HG03095 (cell line): ENCODE results near the gene PRR16.
"Not testable (repeated sequence)": the region's sequence is repeated elsewhere in the genome, so short reads cannot be mapped to it uniquely, and the experiment has no call there.

ENCODE experiments used
- ATAC-seq: cut with Tn5 transposase; IDR thresholded peaks from one replicate; pipeline ENCODE4 v1.9.1; 2021; ENCODE audit warnings: moderate library complexity; ENCODE audit not compliant: unreplicated experiment

The PRR16 gene

DNA sequence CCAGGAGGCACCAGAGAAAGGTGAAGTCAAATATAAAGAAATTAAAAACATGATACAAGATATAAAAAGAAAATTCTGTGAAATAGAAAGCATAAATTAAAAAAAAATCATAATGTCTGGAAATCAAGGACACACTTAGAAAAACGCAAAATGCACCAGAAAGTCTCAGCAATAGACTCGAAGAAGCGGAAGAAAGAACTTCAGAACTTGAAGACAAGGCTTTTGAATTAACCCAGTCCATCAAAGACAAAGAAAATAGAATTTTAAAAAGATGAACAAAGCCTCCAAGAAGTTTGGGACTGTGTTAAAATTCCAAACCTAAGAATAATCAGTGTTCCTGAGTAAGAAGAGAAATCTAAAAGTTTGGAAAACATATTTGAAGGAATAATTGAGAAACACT is 168.3 kb downstream of the PRR16 start:
- no peak for ATAC-seq

DNA sequence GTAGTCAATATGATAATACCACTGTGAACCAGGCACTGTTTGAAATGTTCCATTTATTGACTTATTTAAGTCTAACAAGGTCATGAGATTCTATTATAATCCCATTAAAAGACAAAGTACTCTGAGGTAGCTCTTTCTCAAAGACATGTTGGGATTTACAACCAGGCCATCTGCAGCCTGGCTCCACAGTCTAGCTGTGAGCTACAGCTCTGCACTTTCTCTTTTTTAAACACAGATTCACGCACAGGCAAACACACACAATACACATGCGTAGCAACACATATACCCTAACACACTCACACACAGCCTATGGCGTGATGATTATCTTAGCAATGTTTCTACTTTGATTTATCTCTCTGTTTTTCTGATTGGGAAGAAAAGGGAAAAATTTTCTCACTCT is 174.3 kb downstream of the PRR16 start:
- ATAC-seq: no peak

DNA sequence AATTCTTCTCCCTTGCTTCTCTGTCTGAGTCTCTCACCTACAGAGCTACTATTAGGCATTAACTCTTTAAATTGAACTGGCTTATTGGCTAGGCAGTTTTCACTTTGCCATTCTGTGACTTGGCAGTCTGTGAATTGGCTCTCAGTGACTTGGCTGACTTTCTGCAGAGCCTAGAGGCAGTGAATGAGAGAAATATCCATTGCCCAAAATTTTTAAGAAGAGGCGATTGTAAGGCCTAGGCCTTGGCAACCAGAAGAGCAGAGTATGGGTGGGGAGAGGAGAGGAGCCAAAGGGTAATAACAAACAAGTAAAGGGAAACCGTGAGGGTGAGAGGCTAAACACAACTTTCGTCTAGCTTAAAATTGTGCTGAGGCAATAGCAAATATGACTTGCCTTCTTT is 176.7 kb downstream of the PRR16 start:
- ATAC-seq: no peak

DNA sequence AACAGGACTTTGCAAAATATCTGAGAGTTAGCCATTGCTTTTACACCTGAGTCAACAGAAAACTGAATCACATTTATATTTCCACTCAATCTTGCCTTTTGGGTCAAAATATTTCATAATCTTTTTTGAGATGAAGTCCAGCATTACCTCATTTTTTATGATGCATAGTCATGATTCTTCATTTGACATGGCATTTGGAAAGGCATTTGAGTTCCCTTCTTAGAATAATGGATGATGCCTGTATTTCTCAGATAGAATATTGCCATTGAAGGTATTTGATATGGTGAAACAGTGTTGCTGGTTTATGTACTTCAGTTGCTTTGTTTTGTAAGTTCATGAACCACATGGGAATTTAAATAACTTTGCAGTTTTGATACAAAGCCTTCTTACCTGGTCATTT is 180.4 kb downstream of the PRR16 start:
- ATAC-seq: no peak

DNA sequence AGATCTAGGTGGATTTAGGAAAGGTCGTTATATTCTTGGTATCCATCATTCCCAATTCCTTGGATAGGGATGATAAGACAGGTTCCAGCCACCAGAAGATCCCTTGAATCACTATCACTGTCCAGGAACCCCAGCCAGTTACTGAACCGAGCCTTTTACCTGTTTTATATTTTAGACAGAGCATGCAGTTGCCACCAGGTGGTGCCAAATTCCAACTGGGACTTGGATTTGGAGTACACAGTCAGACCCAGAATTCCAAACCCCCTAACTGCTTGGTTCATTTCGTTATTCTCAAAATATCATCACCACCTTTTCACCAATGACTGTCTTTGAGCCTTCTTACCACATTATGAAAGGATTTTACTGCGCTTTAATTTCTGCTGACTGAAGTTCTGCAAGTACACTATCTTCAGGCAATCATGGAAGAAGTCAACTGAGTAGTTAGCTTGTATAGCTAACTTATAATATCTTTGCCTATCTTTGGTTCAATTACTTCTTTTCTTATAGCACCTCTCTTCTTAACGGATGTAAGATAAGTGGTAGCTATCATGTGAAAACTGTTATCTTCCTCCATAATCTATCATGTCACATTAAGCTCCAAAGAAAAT is 191.8 kb downstream of the PRR16 start:
- ATAC-seq: peak; percentile 79

DNA sequence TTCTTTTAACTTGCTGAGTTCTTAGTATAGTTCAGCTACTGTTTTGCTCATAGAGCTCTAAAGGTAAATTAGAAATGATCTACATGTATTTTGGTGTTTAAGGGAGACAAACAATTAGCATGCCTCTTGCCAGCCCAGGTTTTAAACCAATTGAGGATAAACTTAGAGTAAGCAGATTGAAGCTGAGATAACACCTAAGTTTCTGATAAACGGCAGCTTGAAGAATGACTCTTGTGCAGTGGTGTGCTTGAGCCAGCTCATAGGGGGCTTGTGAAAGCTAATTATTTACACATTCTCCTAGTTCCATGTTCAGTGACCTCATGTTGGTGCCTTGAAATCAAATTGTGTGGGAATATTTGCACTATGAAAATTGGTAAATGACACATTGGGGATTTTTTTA is 193.0 kb downstream of the PRR16 start:
- ATAC-seq: no peak

DNA sequence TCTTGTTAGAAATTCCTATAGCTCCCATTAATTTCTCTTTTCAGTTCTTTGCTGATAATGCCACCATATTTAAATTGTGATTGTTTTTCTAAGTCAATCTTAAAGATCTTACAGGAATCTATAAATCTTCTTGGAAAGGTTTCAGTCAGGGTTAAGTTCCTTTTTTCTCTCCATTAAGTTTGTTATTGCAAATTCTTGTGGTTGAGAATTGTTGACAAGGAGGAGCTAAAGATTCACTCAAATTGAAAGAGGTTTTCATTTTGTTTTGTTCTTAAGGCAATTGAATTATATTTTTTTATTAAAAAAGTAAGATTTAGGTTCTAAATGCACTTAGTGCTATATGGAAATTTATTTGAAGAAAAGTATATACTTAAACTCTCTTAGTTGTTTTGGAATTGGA is 213.4 kb downstream of the PRR16 start:
- no peak for ATAC-seq

DNA sequence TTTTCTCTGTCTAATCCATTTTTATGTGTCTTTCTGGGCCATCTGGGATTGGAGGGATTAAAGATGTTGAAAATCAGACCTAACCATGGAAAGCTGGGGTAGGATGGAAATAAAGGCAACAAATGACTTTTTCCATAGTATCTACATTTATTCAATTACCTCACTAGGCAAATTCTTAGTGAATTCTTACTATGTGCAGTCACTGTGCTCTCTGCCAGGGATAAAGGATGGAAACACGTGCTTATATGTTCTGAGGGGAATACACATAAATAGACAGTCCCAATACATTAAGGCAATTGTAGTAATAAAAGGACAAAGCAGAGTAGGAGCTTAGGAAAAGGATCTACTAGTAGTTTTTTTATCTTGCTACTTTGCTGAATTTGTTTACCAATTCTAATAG is 214.2 kb downstream of the PRR16 start:
- ATAC-seq: no peak

DNA sequence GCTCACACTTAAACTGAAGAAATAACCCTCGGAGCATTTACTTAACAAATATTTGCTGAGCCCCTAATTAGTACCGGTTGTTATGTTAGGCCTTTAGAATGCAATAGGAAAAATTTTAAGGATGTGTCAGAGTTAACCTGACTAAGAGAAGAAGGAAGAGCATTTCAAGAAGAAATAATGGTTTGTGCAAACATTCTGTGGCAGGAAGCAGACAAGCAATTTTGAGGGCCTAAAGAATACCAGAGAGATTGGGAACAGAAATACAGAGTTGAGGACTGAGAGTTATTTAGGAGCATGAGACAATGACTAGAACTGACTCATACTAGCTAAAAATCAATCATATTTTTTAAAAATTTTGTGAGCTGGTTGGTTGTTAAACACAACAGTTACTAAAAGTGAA is 218.8 kb downstream of the PRR16 start:
- no peak for ATAC-seq

DNA sequence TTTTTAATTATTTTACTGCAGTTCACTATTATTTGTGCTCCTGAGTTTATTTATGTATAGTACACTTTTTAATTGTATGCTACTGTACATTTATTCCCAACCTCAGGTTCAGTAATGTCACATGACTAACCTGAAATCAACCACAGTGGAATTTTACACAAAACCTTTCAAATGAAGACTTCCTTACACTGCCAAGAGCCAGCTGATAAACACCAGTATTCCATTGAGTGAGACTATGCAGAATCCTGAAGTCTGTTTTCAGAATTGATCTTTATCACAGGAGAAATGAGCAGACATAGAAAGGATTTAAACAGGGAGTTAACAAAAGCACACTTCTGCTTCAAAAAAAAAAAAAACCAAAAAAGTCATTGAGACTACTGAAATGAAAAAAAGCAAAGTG is 219.5 kb downstream of the PRR16 start:
- ATAC-seq: no peak

DNA sequence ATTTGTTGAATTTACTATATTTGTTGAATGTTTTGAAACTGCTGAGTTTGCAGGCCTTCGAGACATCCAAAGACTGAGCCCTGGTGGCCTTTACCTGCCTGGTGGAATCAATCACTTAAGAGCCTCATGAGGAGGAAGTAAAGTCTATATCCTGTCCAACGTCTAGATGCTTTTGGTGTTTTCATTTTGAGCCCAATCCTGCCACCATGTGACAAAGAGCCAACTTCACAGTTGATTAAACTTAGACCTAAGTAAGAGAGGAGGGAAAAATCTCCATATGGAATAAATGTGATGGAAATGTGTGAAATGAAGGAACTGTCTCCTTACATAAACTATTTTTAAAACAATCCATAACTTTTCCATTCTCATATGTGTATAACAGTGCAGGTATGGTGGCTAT is 220.1 kb downstream of the PRR16 start:
- no peak for ATAC-seq

DNA sequence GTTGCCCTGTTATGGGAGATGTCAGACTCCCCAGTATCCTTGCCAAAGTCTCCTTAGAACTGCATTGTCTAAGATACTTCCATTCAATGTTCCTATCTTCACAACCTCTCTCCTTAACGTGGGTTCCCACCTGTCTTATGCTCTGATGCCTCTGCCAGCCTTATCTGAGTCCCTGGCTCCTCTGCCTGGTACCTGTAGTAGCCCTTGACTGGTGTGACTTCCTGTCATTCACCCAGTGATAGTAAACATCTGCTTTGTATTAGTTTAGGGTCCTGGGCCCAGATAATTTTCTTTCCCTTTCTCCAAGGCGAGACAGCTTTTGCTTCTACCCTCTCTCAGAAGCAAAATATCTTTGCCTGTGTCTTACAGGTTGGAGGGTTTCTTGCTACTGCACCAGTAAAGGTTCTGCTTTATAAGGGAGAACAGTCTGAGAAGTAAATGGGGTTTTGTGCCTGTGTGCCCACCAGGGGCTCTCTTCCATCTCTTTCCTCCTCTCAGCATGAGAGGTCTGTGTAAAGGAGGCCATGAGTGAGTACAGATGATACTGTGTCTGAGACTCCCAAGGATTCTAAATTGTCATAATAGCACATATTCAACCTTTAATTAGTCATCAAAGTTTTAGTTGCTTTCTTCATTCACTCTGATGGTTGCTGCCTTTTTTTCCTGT is 220.8 kb downstream of the PRR16 start:
- no peak for ATAC-seq

DNA sequence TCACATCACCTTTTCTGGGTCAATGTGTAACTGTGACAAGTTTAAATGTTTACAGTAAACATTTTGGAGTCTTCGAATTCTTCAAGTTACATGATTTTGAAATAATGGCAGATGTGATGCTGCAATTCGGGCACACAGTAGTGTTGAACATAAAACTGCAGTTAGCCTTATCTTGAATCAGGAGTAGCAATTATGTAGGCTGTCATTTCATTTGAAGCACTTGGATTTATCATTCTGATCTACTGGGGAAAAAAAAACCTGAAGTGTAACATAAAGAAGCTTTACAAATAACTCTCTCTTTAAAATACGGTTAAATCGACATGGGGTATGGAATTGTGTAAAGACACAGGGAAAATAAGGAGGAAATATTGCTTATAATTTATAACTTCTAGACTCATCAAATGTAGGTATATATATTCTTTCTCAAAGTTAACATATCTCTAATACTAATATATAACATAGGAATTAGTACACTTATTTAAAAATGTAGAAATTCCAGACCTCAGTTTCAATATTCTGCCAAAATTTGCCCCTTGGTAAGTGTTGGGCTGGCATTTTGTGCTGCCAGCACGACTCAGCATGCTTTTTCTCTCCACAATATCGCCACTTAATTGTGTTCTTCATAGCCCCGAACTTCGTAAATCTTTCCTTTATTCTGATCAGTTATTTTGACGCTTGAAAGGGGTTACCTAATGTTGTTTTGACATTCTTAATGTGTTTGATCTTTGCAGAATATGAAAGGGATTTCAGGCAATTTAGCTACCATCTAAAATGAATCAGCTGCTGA is 226.7 kb downstream of the PRR16 start:
- no peak for ATAC-seq

DNA sequence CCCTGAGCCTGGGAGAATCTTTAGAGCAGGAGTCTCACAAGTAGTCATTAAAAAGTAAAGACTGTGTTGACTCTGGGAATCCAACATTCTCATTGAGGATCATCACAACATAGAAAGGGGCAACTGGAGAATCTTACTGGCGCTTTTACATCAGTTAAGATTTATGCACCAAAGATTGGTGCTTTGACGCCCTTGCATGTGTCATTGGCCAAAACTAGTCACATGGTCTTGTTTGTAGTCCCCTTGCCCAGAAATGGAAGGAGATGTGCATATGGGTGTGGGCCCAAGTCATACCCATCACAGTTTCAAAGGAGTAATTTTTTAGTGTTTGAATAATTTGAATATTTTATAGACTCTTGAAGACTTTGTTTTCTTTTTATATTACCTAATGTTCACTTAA is 228.2 kb downstream of the PRR16 start:
- ATAC-seq: no peak

DNA sequence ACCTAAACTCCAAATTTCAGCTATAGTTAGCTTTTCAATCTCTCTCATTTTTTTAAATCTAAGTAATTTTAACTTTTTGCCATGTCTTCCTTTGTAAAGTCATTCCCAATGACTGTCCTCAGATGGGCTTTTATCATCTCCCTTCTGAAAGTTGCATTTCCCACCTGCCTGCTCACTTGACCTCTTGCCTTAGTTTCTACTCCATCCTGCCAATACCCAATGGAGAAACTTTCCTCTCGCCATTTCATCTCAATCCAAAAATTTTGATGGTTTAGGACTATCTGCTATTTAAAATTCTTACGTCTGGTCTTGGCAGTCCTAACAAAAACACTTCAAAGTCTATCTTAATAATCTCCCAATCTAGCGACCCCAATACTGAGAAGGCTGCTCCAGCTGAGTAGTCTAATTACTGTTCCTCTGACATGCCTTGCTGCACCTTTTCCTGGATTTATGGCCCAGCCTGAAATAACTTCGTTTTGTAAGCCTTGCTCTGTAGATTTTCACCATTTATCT is 231.3 kb downstream of the PRR16 start:
- ATAC-seq: no peak

DNA sequence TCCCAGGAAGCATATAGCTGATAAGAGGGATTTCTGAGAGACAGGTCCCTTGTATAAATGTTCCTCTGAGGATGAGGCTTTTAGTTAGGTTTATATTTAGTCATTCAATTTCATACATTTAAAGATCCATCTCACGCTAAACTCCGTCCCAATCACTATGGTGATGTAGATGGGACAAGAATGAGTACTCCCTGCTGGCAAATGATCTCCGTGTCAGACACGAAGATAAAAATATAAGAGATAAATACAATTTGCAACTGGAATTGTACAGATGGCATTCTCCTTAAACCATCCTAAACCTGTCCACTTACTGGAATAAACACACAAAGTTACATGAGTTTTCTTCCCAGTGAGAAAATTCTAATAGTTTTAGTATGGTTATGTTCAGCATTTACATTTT is 233.0 kb downstream of the PRR16 start:
- no peak for ATAC-seq

DNA sequence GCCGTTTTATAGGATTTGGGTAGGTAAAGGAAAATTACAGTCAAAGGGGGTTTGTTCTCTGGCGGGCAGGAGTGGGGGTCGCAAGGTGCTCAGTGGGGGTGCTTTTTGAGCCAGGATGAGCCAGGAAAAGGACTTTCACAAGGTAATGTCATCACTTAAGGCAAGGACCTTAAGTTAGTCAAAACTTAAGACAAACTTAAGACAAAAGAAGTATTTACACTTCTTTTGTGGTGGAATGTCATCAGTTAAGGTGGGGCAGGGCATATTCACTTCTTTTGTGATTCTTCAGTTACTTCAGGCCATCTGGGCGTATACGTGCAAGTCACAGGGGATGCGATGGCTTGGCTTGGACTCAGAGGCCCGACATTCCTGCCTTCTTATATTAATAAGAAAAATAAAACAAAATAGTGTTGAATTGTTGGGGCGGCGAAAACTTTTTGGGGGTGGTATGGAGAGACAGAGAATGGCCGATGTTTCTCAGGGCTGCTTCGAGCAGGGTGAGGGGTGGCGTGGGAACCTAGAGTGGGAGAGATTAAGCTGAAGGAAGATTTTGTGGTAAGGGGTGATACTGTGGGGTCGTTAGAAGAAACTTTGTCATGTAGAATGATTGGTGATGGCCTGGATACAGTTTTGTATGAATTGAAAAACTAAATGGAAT is 233.7 kb downstream of the PRR16 start:
- ATAC-seq: not testable (repeated sequence)

DNA sequence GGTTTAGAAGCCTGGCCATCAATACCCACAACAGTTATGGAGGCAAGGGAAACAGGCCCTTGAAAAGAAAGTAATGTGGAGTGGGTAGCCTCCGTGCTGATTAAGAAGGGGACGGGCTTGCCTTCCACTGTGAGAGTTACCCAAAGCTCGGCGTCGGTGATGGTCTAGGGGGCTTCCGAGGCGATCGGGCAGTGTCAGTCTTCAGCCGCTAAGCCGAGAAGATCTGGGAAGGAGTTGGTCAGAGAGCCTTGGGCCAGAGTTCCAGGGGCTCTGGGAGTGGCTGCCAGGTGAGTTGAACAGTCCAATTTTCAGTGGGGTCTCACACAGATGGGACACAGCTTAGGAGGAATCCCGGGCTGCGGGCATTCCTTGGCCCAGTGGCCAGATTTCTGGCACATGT is 236.6 kb downstream of the PRR16 start:
- ATAC-seq: not testable (repeated sequence)

DNA sequence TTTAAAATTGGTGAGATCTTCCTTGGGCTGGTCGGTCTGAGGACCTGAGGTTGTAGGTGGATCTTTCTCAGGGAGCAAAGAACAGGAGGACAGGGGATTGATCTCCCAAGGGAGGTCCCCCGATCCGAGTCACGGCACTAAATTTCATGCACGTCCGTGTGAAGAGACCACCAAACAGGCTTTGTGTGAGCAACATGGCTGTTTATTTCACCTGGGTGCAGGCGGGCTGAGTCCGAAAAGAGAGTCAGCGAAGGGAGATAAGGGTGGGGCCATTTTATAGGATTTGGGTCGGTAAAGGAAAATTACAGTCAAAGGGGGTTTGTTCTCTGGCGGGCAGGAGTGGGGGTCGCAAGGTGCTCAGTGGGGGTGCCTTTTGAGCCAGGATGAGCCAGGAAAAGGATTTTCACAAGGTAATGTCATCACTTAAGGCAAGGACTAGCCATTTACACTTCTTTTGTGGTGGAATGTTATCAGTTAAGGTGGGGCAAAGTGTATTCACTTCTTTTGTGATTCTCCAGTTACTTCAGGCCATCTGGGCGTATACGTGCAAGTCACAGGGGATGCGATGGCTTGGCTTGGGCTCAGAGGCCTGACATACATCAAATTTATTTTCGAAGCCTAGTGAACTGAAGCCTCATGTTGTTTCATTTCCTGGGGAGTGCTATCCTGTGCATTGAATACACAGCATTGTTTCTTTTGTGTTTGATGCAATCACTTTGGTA is 238.9 kb downstream of the PRR16 start:
- not testable (repeated sequence) for ATAC-seq

DNA sequence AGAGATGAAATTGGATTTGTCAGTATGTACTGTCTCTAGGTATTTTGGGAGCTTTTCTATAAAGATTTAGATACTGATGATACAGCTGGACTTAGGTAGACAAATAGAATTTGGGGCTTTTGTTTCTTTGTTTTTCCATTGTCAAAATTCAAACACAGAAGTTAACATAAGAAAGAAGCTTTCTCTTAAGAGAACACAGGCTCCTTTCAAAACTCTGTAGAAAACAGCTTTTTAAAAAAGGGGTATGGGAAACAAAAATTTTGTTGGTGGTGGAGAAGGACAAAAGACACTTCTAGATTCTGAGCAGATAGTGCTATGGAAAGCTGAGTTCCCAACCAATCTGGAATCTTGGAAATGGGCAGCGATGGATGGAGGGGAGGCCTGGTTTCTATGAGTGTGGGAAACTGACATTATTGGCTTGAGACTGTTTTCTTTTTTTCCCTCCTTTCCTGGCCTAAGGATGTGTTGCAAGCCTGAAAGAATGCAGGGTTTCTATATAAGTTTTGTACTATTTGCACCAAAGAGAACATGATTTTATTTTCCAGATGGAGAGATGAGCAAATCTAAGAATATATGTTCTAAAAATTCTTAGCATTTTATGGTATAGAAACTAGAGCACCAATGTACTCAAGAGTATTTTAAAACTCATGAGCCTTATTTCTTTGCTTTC is 240.0 kb downstream of the PRR16 start:
- ATAC-seq: no peak
